Measurements from ENCODE around the gene MARCHF3.
"Not testable (repeated sequence)": the region's sequence is repeated elsewhere in the genome, so short reads cannot be mapped to it uniquely, and the experiment has no call there.

The MARCHF3 gene

DNA sequence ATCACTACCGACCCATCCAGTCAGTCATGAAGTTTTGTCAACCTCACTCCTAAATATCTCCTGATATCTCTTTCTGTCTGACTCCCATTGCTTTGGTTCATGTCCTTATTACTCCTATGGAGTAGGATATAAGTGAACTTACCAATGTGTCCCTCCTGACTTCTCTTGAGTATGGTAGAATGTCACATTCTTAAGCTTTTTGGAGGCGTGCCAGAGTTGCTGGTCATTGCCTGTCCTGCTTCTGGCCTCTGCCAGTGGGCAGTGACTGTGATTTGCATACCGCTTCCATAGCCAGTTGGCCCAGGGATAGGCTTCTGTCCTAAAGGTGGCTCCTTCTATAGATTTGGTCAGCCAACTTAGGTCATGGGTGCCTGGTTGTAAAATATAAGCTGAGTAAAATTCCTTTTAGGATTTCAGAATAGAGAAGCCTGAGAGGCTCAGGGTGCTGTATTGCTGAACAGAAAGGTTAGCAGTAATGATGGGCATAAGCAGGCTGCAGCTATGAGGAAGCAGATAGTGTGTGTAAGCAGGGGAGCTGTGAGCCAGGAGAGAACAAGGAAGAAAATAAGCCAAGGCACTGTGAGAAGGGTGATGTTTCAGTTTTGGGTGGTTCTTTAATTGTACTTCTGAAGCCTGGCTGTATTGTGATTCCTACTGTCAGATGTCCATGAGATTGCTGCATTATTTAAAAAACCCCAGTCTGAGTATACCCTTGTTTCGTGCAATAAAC is 16.1 kb upstream of the MARCHF3 start:
- no peak for DNase-seq (ENCODE audit: low spot score)

DNA sequence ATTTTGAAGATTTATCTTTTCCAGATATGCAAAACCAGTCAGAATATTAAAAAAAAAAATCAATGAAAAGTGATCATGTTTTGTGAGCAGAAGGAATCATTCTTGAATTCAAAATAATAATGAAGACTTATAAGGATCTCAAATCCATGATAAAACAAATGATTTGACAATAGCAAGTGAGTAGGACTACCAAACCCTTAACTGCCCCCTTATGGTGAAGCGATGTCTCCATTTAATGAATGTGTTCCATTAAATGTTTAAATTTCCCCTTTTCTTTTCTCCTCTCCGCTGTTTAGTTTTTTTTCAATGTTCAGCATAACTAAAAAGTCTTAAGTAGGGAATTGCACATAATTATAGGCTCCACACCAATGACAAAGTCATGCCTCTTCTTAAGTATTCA is 12.2 kb upstream of the MARCHF3 start:
- DNase-seq (ENCODE audit: low spot score): no peak

DNA sequence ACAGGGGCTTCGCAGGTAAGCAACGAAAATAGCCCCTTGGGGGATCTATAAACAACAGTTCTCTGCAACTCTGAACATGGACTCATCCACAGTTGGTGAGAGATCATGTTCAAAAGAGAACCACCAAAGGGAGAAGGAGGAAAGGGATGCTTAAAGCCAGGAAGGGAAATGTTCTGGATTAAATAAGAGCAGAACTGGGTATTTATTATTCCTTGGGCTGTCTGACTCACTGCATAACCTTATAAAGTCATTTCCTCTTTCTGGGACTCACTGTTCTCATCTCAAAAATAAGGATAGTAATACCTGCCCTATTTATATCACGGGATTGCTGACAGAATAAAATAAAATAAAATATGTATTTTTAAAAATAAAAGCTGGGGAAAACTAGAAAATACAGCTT is 11.2 kb upstream of the MARCHF3 start:
- no peak for DNase-seq (ENCODE audit: low spot score)

DNA sequence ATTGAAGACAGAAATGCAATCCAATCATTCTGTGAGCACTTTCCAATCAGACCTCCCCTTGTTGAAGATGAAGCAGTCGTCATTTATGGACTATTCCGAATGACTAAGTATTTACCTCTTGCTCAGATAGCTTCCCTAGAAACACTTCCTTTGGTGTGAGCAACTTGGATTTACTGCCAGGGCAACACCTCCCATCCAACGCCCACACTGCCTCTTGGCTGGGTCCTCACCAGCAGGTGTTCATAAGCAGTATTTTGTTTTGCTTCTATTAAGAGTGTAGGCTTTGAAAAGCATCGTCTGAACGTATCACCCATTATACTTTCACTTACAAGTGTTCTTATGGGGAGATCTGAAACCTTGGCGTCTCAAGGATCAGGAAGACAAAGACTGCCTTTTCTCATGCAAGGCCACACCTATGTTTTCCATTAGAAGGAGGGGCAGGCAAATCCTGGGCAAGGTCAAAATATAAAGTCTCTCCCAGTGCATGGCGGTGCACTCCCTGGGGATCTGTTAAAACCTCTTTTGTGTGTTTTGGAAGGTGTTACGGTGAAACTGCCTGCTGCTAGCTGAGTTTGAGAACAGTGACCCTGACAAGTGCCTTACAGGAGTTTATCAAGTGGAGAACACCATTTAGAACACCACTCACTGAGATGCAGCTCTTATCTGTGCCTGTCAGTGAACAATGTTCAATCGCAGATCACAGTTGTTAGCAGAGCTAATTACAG is 10.6 kb upstream of the MARCHF3 start:
- no peak for DNase-seq (ENCODE audit: low spot score)

DNA sequence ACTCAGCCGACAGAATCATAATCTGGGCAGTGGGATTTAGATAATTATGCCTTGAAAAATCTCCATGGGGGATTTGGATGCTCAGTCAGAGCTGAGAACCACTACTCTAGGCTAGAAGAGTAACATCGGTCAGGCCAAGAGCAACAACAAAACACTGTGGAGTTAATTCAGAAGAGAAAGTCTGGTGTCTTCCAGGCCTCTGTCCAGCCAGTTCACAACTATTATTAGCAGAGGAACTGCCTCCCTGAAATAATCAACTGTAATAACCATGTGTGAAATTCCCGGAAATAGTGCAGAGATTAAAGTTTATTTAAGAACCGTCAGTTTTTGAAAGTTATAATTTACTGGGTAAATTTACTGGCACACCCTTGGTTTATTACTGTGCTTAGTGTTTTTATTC is 8.2 kb upstream of the MARCHF3 start:
- DNase-seq (ENCODE audit: low spot score): no peak

DNA sequence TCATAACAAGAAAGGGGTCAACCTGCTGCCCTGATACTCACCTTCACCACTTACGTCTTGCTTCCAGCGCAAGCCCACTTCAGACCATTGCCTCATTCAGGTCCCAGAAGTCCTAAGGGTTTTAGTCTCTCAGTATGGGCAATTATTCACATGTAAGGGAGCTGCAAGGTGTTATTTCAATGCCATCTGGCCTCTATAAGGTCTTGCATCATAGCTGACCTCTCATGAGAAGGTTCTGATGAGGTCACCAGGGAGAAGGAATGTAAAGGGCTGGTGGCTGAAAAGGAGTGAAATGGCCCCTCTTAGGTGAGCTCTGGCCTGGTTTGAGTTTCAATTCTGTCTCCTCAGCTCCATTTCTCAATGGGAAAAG is 1.5 kb upstream of the MARCHF3 start:
- no peak for DNase-seq (ENCODE audit: low spot score)

DNA sequence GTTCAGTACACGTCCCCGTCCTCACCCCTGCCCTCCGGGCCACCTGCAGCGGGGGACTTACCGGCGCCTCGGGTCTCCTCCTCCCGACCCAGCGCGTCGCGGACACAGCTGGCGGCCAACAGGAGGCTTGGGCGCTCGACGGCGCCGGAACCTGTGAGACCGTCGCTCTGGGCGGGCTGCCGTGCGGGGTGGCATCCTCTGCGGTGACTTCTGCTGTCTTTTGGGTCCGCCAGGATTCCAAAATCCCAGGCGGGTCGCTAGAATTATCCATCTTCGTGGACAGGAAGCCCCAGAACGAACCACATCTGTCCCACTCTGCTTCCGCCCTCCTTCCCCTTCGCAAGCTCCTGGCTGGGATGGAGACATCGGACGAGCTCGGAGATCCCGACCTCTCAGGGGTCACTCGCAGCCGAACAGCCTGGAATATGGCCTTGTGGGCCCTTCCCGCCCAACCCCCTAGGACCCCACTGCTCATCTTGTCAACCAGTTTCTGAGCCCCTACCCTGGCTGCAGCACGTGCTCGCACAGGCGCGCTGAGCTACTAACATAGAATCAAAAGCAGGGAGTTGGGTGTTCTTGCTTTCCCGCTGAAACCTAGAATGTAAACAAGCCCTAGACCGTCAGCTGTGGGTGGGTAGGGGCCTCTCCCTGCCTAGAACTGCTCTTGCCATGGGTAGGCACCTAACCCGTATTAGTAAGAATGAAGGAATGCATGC is 947 bp upstream of the MARCHF3 start:
- DNase-seq (ENCODE audit: low spot score): peak; percentile 4

DNA sequence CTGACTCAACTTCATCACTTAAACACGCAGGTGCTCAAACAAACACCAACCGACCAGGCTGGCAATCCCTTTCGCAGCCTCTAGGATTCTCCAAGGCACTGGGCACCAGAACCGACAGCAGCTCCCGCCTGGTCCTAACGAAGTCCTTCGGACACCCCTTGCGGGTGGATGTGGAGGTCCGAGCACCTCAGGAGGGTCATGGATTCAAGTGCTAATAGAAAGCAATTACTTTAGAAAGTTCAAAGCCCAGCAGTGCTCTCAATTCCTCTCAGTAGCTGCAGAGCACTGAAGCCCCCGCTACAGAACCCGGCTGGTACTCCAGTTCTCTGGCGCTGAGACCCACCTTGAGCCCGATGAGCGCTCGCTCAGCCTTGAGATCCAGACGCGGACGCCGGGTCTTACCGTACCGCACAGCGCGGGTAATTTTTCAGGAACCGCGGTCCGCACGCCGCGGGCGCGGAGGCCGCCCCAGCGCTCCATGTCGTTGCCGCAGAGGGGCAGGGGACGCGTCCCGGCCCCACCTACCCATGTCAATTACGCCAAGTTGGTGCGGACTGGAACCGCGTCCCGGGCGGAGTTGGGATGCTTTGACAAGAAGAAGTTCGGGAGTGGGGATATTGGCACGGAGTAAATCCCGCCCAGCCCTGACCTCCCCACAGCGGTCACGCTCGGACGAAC is 638 bp downstream of the MARCHF3 start:
- peak; percentile 54 for DNase-seq (ENCODE audit: low spot score)

DNA sequence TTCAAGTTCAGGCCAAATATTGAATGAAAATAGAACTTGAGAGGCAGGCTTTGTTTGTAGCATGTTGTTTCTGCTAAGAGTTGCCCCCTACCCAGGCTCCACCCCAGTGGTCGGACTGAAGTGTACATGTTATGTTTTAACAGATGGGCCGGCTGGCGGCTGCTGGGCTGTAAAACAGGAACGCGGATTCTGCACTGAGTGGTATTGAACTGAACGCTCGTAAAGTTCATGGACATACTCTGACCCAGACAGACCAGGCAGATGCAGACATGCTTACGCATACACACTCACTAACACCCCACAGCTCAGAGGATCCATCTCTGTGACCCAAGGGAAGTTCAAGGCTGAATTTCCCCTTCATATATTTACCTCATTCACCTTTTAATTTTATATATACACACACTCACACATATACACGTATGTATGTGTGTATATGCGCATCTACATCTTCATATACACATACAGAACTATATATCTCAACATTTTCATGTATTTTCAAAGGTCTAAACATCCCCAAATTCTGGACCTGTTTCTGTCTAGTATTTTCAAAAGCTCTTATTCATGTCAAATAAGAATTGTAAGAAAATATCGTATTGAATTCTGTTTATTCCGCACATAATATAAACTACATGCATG is 1.4 kb downstream of the MARCHF3 start:
- DNase-seq (ENCODE audit: low spot score): no peak

DNA sequence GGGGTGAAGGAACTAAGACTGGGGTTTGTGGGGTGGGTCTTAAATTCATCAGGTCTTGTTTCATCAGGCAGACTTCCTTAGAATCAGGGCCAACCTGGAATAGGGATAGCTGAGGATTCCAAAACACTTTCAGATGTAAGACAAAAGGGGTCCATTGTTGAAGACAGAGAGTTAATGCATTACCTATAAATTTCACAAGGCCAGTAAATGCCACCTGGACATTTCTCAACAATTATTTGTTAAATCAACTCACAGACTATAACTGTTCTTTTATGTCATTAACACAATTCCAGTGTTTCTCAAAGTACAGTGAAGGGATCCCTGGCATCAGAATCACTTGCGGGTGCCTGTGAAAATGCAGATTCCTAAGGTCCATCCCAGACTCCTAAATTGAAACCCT is 2.8 kb downstream of the MARCHF3 start:
- no peak for DNase-seq (ENCODE audit: low spot score)

DNA sequence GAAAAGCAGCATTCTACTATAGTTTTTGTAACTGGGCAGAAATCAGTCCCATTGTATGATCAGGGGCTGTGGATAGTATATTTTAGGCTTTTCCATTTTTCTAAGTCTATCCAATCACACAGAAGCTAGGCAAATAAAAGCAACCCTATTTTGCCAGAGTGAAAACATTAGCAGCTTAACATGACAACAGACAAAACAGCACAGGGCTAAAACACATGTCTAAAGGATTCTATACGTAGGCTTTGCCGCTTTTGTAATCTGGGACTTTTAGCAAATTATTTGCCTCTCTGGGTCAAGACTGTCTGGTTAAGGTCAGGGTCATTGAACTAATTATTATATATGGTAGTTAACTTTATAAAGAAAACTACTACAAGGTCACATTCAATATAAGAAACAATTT is 4.2 kb downstream of the MARCHF3 start:
- no peak for DNase-seq (ENCODE audit: low spot score)

DNA sequence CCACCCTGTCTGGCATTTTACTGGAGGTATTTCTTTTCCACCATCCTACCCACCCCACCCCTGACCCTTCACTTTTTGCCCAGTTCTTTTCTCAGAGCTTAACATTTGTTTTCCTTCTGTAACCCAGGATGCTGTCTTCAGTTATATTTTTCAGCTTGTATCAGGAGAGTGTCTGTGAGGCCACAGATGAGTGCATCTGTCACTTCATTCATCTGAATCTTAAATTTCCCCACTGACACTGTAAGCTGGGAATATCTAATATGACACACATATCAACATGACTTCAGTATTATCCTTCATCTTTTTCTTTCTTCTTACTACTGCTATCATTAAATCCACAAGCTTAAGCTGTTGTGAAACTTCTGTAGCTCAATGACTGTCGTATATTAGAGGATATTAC is 4.9 kb downstream of the MARCHF3 start:
- no peak for DNase-seq (ENCODE audit: low spot score)

DNA sequence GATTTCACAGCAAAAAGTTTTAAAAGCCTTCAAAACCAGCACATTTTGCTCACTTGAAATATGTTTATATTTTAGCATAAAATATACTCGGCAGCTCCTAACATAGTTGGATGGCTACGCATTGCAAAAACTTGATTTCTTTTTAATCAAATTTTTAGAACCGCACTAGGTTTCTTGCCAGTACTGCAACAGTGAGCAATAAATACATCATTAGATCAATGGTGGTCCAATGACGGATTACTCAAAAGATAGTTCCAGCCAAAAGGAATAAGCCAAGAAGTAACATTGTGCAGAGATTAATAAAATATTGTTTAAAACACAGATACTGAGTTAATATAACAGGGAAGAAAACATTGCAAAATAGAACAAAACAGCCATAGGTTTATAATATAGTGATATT is 5.5 kb downstream of the MARCHF3 start:
- no peak for DNase-seq (ENCODE audit: low spot score)

DNA sequence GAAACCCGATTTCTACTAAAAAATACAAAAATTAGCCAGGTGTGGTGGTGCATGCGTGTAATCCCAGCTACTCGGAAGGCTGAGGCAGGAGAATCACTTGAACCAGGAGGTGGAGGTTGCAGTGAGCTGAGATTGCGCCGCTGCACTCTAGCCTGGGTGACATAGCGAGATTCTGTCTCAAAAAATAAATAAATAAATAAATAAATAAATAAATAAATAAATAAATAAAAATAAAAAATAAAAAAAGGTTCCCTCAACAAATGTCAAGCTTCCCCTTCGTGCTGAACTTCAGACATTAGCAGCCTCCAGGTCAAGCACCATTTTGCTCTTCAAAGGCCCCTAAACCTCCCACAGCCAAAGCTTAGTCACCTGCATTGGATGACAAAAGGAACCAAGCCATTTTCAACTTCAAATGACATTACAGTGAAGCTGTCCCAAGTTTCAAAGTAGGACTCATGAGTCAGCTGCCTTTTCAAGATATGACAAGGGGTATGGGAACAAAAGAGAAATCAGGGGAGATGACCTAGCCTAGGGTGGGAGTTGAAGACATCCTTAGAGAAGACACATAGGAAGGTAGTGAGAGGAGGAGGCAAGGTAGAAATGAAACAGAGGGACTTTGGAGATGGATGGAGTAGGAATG is 6.7 kb downstream of the MARCHF3 start:
- DNase-seq (ENCODE audit: low spot score): not testable (repeated sequence)

DNA sequence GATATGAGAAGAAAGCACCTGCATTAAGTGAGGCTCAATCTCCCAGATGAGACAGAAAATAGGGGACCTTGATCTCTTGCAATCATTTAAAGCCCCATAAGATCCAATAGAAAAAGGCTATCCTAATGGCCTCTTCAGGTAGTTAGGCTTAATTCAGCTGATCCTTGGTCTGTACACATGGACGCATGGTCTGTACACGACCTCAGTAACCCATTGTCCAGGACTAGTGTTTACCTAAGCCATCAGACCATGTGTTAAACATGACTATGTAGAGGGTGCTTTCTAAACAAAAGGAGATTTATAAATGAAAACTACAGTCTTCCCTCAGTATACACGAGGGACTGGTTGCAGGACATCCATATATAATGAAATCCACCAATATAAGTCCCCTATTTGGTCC is 7.5 kb downstream of the MARCHF3 start:
- no peak for DNase-seq (ENCODE audit: low spot score)

DNA sequence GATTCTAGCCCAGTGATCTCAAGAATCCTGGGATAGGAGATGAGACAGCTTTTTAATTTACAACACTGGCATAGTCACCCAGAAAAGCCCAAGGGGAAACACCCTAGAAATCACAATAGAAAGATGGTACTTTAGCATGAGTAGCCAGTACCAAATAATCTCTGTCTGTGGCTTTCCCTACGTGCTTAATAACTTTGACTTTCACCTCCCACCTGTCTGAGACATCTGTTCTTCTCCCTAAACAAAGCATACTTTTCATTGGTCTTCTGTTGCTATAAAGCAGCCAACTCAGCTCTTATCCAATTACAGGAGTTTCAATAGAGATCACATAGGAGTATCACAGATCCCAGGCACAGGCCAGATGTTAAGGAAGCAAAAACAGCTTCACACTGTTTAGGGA is 10.4 kb downstream of the MARCHF3 start:
- DNase-seq (ENCODE audit: low spot score): no peak

DNA sequence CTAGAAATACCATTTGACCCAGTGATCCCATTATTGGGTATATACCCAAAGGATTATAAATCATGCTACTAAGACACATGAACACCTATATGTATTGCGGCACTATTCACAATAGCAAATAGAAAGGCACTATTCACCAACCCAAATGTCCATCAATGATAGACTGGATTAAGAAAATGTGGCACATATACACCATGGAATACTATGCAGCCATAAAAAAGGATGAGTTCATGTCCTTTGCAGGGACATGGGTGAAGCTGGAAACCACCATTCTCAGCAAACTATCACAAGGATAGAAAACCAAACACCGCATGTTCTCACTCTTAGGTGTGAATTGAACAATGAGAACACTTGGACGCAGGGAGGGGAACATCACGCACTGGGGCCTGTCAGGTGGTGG is 13.6 kb downstream of the MARCHF3 start:
- not testable (repeated sequence) for DNase-seq (ENCODE audit: low spot score)

DNA sequence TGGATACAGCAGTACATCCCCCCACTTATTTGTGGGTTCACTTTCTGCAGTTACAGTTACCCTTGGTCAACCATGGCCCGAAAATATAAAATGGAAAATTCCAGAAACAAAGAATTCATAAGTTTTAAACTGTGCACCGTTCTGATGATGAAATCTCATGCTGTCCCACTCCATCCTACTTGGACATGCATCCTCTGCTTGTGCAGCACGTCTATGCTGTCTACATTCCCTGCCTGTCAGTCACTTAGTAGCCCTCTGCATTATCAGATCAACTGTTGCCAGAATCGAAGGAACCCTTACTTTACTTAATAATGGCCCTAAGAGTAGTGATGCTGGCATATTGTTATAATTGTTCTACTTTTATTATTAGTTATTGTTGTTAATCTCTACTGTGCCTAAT is 14.6 kb downstream of the MARCHF3 start:
- no peak for DNase-seq (ENCODE audit: low spot score)

DNA sequence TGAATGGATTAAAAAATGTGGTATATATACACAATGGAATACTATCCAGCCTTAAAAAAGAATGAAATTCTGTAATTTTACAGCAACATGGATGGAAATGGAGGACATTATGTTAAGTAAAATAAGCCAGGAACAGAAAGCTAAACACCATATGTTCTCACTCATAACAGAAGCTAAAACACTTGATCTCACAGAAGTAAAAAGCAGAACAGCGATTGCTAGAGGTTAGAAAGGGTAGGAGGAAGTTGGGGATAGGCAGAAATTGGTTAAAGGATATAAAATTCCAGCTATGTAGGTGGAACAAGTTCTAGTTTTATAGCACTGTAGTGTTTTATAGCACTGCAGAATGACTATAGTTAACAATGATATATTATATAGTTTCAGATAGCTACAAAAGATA is 15.8 kb downstream of the MARCHF3 start:
- DNase-seq (ENCODE audit: low spot score): no peak

DNA sequence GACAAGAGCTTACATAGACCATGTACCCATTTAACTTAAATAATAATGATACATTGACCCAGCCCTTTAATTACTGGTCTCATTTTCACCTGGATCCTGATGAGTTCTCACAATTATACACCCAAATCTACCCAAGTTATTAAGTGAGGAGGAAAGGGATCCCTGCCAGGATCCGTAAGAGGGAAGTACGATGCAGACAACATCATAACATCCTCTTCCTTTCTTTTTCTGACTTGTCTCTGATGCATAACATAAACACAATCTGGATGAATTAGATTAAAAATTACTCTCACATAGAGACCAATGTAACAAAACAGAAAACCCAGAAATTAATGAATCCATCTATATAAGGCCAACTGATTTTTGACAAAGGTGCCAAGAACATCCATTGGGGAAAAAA is 17.0 kb downstream of the MARCHF3 start:
- DNase-seq (ENCODE audit: low spot score): no peak

DNA sequence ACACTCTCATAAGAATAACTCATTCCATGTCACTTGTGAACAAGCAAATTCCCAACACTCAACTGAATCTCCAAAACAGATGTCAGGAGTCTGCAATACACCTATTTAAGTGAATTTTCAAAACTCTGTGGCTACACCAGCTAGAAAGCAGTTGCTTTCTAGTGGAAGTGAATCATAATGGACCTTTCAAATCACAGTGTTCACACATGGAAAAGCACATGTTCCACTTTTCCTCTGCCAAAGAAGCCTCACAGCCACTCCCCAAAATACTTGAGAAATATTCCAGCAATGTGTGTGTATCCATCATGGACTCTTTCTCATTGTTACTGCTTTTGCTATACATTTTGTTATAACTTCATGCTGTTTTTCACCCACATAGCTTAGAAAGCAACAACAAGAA is 17.4 kb downstream of the MARCHF3 start:
- no peak for DNase-seq (ENCODE audit: low spot score)
